GM15510 (cell line): Measurements from ENCODE around the gene PI16.

Source experiments
- POLR2A ChIP-seq: IDR thresholded peaks from 3 replicates; pipeline ENCODE4 v1.6.1; 2011; ENCODE audit warnings: borderline replicate concordance; ENCODE audit not compliant: insufficient read length; ENCODE audit errors: extremely low read depth

The PI16 gene

GRCh38 chr6:36975231-36976006 is 20.9 kb downstream of the PI16 start:
- no peak for TF ChIP-seq POLR2A

DNA sequence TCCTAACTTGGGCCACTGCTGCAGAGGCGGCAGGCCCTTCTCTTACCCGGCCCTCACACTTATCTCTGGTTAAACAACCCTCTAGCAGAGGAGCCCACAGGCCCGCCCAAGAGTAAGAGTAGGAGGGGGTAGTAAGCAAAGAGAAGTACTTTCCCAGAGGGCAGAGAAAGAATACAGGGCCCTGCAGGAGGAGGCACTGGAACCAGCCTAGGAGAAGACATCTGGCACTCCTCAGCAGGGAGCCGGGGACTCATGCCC is 21.4 kb downstream of the PI16 start:
- TF ChIP-seq POLR2A: no peak

DNA sequence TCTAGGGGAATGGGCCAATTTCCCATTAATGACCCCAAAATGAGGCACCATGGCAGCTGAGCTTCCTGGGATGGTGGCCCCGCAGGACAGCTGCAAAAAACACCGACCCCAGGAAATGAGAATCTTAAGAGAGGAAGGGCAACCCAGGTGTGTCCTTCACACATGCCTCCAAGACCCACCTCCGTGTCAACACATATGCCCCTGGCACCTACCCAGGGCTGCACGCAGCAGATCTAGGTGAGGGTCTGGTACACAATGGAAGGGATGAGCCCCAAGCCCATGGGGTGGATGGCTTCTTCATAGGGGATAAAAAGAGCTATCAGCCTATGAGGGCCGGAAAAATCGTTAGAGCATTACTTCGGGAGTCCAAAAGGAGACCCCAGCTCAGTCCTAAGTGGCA is 22.0 kb downstream of the PI16 start:
- TF ChIP-seq POLR2A: no peak

- TF ChIP-seq POLR2A: no peak
Observed at GRCh38 chr6:36976931-36977330, 22.4 kb downstream of the PI16 start.

DNA sequence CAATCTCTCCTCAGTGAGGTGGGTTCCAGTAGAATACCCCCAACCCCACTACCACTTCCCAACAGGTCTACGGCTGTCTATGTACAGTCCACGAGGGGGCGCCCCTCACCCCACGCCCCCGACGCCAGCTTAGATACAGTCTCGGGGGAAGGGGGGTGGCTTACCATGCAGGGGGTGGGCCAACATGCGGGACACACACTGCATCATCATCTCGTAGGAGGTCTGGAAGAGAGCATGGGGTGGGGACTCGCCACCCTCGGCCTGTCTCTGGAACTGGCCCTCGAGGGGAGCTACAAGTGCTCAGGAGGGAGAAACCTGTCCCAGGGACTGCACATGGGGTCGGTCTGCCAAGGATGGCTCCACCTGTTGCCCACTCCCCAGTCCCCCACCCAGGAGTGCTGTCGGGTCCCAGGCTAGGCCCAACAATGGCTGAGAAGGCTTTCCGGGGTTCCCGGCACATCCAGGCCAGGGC is 23.0 kb downstream of the PI16 start:
- no peak for TF ChIP-seq POLR2A

- TF ChIP-seq POLR2A: no peak
Observed at GRCh38 chr6:36978421-36979346, 24.1 kb downstream of the PI16 start.

- no peak for TF ChIP-seq POLR2A
Observed at GRCh38 chr6:36979347-36979742, 24.8 kb downstream of the PI16 start.

GRCh38 chr6:36980129-36980528 is 25.6 kb downstream of the PI16 start:
- no peak for TF ChIP-seq POLR2A

GRCh38 chr6:36980876-36981619 is 26.5 kb downstream of the PI16 start:
- TF ChIP-seq POLR2A: no peak

GRCh38 chr6:36983538-36983937 is 29.0 kb downstream of the PI16 start:
- TF ChIP-seq POLR2A: no peak

- no peak for TF ChIP-seq POLR2A
Observed at GRCh38 chr6:36984581-36985416, 30.3 kb downstream of the PI16 start.

- TF ChIP-seq POLR2A: no peak
Observed at GRCh38 chr6:36985417-36985807, 30.9 kb downstream of the PI16 start.

GRCh38 chr6:36985808-36986703 is 31.5 kb downstream of the PI16 start, which contains the start of gene MTCH1:
MTCH1 (minus strand) TSS chr6:36986196; CDS start chr6:36986173, 23 bp downstream.
- TF ChIP-seq POLR2A: peak; percentile 98
